ENCODE data around the gene RECQL5.

The RECQL5 gene

GRCh38 chr17:75637551-75637950, 29.4 kb downstream of the RECQL5 start:
- Histone ChIP-seq H3K9ac (ENCODE audit: low read length) (no peak overlapping the region), H2AFZ (ENCODE audit: low read depth, low read length) (no peak overlapping the region), H4K20me1 (ENCODE audit: insufficient read depth, low read length) (no peaks in the 10 kb centered on the region; the same call in 1 of the 2 replicates), H3K4me1 (ENCODE audit: low read length) (peaks cover 26% of the 10 kb centered on the region), H3K4me2 (ENCODE audit: low read length) (no peak overlapping the region), H3K9me3 (ENCODE audit: insufficient read depth, low read length) (no peaks in the 10 kb centered on the region), H3K27me3 (ENCODE audit: low read depth, low read length) (no peaks in the 10 kb centered on the region), H3K4me3 (ENCODE audit: low read length) (no peak overlapping the region), H3K79me2 (ENCODE audit: low read length) (no peaks in the 10 kb centered on the region), H3K36me3 (replicated peaks; ENCODE audit: low read depth, low read length) (peaks cover 19% of the 10 kb centered on the region), H3K27ac (ENCODE audit: low read length) (no peak overlapping the region)
- TF ChIP-seq CTCF (IDR thresholded peaks at IDR 0.05; ENCODE audit: low read depth, low read length) (no peak), EZH2phosphoT487 (IDR thresholded peaks at IDR 0.05; ENCODE audit: low read depth) (no peak)

- Histone ChIP-seq H3K4me3 (ENCODE audit: low read length) (no peak overlapping the region), H3K9ac (ENCODE audit: low read length) (no peak overlapping the region), H3K4me1 (ENCODE audit: low read length) (peaks cover 26% of the 10 kb centered on the region), H3K4me2 (ENCODE audit: low read length) (no peak overlapping the region), H3K27me3 (ENCODE audit: low read depth, low read length) (no peaks in the 10 kb centered on the region), H4K20me1 (ENCODE audit: insufficient read depth, low read length) (no peaks in the 10 kb centered on the region; the same call in 1 of the 2 replicates), H3K27ac (ENCODE audit: low read length) (no peak overlapping the region), H3K9me3 (ENCODE audit: insufficient read depth, low read length) (no peaks in the 10 kb centered on the region), H2AFZ (ENCODE audit: low read depth, low read length) (no peak overlapping the region), H3K36me3 (replicated peaks; ENCODE audit: low read depth, low read length) (peaks cover 23% of the 10 kb centered on the region), H3K79me2 (ENCODE audit: low read length) (no peaks in the 10 kb centered on the region)
- TF ChIP-seq EZH2phosphoT487 (IDR thresholded peaks at IDR 0.05; ENCODE audit: low read depth) (no peak), CTCF (IDR thresholded peaks at IDR 0.05; ENCODE audit: low read depth, low read length) (no peak)
These were observed 29.8 kb downstream of the RECQL5 start for GRCh38 chr17:75637143-75637538.

GRCh38 chr17:75636381-75637142, 30.4 kb downstream of the RECQL5 start:
- H3K79me2 ChIP-seq (ENCODE audit: low read length) = no peaks in the 10 kb centered on the region

More at GRCh38 chr17:75636381-75637142, 30.4 kb downstream of the RECQL5 start:
- Histone ChIP-seq H3K9ac (ENCODE audit: low read length) (no peak overlapping the region), H3K9me3 (ENCODE audit: insufficient read depth, low read length) (no peaks in the 10 kb centered on the region), H2AFZ (ENCODE audit: low read depth, low read length) (no peak overlapping the region), H3K4me3 (ENCODE audit: low read length) (no peak overlapping the region), H3K27me3 (ENCODE audit: low read depth, low read length) (no peaks in the 10 kb centered on the region), H3K4me1 (ENCODE audit: low read length) (peaks cover 26% of the 10 kb centered on the region), H3K36me3 (replicated peaks; ENCODE audit: low read depth, low read length) (peaks cover 19% of the 10 kb centered on the region), H3K4me2 (ENCODE audit: low read length) (no peak overlapping the region), H4K20me1 (ENCODE audit: insufficient read depth, low read length) (no peaks in the 10 kb centered on the region; the same call in 1 of the 2 replicates), H3K27ac (ENCODE audit: low read length) (no peak overlapping the region)
- no peak for TF ChIP-seq CTCF (IDR thresholded peaks at IDR 0.05; ENCODE audit: low read depth, low read length)
- TF ChIP-seq EZH2phosphoT487 (IDR thresholded peaks at IDR 0.05; ENCODE audit: low read depth) = no peak
